Measurements from ENCODE around the gene ITPKB.

Gene ITPKB

DNA sequence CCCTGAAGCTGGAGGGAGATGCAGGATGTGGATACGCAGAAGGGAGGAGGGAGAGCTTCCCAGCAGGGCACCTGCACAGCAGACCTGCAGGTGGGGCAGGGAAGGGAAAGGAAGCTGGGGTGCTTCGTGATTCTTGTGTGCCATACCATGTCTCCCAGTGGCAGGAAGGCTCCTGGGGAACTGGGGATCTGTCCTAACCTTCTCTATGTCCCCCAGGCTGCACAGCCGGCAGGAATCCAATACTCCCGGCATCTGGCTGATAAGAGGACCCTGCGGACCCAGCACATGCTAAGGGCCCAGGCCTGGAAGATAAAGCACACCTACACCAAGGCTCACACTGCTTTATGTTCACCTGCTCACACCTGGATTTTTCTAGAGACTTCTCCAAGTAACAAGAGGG, 79.4 kb downstream of the ITPKB start:
- H3K27me3 ChIP-seq (replicated peaks; ENCODE audit: control insufficient read depth, insufficient read depth, low read length), result no peaks in the 10 kb centered on the region
- TF ChIP-seq, protein P1, sequence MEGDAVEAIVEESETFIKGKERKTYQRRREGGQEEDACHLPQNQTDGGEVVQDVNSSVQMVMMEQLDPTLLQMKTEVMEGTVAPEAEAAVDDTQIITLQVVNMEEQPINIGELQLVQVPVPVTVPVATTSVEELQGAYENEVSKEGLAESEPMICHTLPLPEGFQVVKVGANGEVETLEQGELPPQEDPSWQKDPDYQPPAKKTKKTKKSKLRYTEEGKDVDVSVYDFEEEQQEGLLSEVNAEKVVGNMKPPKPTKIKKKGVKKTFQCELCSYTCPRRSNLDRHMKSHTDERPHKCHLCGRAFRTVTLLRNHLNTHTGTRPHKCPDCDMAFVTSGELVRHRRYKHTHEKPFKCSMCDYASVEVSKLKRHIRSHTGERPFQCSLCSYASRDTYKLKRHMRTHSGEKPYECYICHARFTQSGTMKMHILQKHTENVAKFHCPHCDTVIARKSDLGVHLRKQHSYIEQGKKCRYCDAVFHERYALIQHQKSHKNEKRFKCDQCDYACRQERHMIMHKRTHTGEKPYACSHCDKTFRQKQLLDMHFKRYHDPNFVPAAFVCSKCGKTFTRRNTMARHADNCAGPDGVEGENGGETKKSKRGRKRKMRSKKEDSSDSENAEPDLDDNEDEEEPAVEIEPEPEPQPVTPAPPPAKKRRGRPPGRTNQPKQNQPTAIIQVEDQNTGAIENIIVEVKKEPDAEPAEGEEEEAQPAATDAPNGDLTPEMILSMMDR (IDR thresholded peaks at IDR 0.05; ENCODE audit: insufficient read depth, low read length, poor library complexity, severe bottlenecking), result no peak
- DNase-seq (ENCODE audit: extremely low read depth, insufficient read length), result no peak
- peaks cover 4% of the 10 kb centered on the region for H3K36me3 ChIP-seq (ENCODE audit: control insufficient read depth, insufficient read depth, low read length)
- no peak overlapping the region for H3K4me3 ChIP-seq (replicated peaks; ENCODE audit: low read depth, low read length)

DNA sequence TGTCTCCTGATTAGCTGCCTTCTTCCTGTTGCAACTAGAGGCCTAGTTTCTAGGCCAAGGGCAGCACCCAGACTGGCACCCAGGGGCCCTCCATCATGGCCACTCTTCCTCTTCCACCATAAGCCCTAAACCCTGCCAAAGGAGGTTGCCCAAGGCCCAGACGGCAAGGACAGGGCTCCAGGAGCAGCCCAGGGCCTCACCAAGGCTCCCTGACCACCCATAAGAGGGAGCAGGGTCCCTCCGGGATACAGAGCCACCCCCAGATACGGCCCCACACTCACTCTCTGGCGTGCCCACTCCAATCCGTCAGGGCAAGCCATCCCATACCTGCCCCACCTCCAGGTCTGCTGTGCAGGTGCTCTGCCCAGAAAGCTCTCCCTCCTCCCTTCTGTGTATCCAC, 79.9 kb downstream of the ITPKB start:
- no peak for DNase-seq (ENCODE audit: extremely low read depth, insufficient read length)
- Histone ChIP-seq H3K4me3 (replicated peaks; ENCODE audit: low read depth, low read length) (no peak overlapping the region), H3K27me3 (replicated peaks; ENCODE audit: control insufficient read depth, insufficient read depth, low read length) (no peaks in the 10 kb centered on the region), H3K36me3 (ENCODE audit: control insufficient read depth, insufficient read depth, low read length) (peaks cover 4% of the 10 kb centered on the region)
- TF ChIP-seq, protein P1 (IDR thresholded peaks at IDR 0.05; ENCODE audit: insufficient read depth, low read length, poor library complexity, severe bottlenecking), result no peak

DNA sequence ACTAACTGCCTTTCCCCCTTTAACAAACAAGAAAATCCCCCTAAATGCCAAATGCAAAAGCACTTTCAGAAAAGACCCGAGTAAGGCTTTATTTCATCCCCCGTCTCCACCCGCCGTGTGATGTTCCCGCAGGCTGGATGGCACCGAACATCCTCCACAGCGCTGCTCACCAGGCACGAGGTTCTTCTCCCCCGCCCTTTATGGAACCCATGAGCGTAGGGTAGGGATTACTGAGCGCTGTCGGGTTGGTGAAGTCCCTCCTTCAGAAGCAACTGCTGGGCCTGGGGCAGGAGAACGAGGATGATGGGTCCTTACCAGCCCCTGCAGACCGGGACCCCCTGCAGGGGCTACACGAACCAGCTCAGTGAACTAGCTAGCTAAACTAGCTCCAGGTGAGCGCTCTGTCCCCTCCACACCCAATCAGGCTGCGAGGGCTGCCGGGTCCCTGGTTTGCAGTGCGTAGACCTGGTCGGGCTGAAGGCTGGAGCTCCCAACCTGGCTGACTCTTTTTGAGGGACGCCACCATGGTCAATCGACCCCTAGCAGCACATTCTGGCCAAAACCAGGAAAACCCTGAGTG, 80.4 kb downstream of the ITPKB start:
- Histone ChIP-seq H3K36me3 (ENCODE audit: control insufficient read depth, insufficient read depth, low read length) (peaks cover 4% of the 10 kb centered on the region), H3K4me3 (replicated peaks; ENCODE audit: low read depth, low read length) (no peak overlapping the region), H3K27me3 (replicated peaks; ENCODE audit: control insufficient read depth, insufficient read depth, low read length) (no peaks in the 10 kb centered on the region)
- DNase-seq (ENCODE audit: extremely low read depth, insufficient read length), result no peak
- TF ChIP-seq, protein P1 (IDR thresholded peaks at IDR 0.05; ENCODE audit: insufficient read depth, low read length, poor library complexity, severe bottlenecking), result no peak

DNA sequence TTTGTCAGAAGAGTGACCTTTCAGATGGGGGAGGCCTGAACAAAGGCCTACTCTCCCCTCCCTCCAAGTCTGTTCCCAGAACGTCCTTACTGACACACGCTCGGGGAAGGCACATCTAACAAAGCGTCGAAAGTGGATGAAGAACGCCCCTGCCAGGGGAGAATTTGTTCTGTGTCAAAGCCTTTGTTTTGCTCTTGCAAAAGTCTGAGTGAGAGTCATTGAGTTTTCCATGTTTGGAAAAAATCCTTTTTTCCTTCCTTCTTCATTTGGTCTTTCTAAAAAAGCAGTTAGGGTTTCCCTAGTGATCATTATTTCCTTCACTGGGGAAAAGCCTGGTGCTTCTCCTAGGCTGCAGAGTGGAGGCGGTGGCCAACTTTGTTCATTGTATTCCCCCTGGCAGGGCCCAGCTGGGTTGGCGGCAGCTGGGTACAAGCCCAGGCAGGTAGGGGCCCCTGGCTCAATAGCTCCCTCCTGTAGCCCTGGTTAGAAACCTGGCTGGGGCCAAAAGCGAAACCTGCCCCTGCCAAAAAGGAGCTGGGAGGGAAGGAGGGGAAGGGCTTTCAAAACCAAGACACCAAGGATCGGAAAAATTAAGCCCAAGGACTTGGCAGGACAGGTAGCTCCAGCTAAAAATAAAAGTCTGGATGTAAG, 81.1 kb downstream of the ITPKB start:
- H3K27me3 ChIP-seq (replicated peaks; ENCODE audit: control insufficient read depth, insufficient read depth, low read length), result no peaks in the 10 kb centered on the region
- DNase-seq (ENCODE audit: extremely low read depth, insufficient read length), result no peak
- TF ChIP-seq, protein P1 (IDR thresholded peaks at IDR 0.05; ENCODE audit: insufficient read depth, low read length, poor library complexity, severe bottlenecking), result no peak

DNA sequence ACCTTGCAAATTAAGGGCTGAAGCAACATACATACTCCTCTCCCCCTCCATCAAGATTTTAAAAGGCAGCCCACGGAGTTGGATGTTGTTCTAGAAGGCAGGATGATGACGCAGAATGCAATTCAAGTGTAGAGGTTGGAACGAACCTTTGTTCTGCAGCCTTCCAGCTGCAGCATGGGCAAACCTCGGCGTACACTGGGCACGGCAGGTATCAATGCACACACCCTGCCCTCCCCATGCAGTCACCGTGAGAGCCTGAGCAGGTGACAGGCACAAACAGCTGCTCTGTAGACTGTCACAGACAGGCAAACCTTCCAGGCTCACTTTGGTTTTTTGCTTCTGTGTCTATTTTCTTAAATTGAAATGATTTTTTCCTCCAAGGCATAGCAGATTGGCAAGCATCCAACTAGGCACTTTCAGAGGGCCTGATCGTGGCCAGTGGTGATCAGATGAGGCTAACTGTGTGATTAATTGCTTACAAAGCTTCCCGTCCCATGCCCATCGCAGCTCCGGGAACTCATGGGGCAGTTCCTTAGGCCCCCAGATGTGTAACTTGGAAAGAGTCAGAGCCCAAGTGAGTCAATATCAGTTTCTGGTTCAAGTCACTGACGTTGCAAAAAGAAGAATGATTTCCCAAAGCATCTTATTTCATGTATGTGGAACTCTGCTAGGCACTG, 82.3 kb downstream of the ITPKB start:
- Histone ChIP-seq H3K4me3 (replicated peaks; ENCODE audit: low read depth, low read length) (no peak overlapping the region), H3K36me3 (ENCODE audit: control insufficient read depth, insufficient read depth, low read length) (peaks cover 4% of the 10 kb centered on the region), H3K27me3 (replicated peaks; ENCODE audit: control insufficient read depth, insufficient read depth, low read length) (no peaks in the 10 kb centered on the region)
- no peak for DNase-seq (ENCODE audit: extremely low read depth, insufficient read length)
- TF ChIP-seq, protein P1 (IDR thresholded peaks at IDR 0.05; ENCODE audit: insufficient read depth, low read length, poor library complexity, severe bottlenecking), result no peak

More for the DNA sequence above, 81.1 kb downstream of the ITPKB start:
- H3K4me3 ChIP-seq (replicated peaks; ENCODE audit: low read depth, low read length), result no peak overlapping the region
- H3K36me3 ChIP-seq (ENCODE audit: control insufficient read depth, insufficient read depth, low read length), result peaks cover 4% of the 10 kb centered on the region
